ENCODE results near the gene SREK1.
"Not testable (repeated sequence)": the region's sequence is repeated elsewhere in the genome, so short reads cannot be mapped to it uniquely, and the experiment has no call there.

Gene SREK1

DNA sequence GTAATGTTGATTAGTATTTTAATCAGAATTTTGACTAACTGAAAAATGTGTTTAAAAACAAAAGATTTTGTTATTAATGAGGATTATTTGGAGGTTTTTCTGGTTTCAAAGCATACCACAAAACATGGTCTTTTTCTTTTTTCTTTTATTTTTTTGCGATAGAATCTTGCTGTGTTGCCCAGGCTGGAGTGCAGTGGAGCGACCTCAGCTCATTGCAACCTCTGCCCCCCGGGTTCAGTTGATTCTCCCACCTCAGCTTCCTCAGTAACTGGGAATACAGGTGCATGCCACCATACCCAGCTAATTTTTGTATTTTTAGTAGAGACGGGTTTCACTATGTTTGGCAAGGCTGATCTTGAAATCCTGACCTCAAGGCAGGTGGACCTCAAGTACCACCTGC lies 24.1 kb downstream of the SREK1 start:
- no peak for FAIRE-seq

- no peak for FAIRE-seq
These were observed 25.4 kb downstream of the SREK1 start for GRCh38 chr5:66169534-66169933.

- FAIRE-seq = no peak
These were observed 26.3 kb downstream of the SREK1 start for GRCh38 chr5:66170195-66170919.

GRCh38 chr5:66171349-66172344 lies 27.5 kb downstream of the SREK1 start:
- FAIRE-seq = peak; percentile 95

DNA sequence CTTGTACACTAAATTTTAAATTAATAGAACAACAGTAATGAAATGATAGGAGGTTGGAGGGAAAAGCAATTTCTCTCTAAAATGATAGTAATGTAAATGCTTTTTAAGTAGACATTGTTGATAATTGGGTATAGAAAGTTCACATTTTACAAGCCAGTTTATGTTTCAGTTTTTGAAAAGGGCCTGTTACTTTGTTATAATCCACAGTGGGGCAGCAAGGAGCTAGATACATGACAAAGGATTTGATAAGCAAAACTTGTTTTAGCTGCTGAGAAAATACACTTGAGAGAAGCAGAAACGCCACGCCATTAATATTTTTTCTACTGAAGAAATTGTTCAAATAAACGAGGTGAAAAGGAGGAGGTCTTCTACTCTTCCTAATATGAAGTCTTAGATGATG lies 30.2 kb downstream of the SREK1 start:
- peak; percentile 77 for FAIRE-seq

- FAIRE-seq = no peak
These were observed 34.7 kb downstream of the SREK1 start for GRCh38 chr5:66178799-66179198.

- no peak for FAIRE-seq
These were observed 35.4 kb downstream of the SREK1 start for GRCh38 chr5:66179297-66180051.

DNA sequence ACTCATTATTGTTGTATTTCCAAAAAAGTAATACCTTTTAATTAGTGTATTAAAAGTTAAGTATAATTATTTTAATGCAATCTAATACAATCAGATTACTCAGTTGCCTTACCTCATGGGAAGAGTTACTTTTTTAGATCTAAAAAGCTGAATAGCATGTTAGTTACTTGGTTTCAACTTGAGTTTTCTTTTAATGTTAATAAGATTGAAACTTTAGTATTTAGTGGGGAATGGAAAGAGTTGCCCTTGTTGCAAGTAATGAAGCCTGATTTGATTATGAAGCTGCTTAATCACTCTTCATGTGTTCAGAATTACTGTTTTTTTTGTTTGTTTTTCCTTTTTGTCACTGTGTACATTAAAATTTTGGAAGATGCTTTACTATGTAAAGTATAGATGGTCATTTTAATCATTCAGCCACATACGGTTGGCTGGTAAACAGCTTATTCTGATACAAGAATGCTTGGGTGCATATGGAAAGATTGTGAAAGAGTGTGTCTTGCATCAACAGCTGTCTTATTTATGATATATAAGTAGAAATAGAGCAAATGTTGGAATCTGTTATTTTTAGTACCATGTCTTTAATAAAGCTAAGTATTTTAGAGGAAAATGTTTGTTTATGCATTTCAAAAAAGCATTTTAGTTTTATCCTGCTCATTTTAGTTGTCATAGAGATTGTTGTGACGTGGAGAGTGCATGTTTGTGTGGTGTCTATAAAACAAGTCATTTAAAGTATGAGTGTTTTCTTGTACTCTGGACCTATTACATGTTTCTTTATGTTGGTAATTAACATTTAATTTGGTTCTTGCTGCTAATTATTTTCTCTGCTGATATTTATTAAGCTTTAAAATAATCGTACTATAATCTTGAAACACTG lies 36.4 kb downstream of the SREK1 start:
- FAIRE-seq = no peak

DNA sequence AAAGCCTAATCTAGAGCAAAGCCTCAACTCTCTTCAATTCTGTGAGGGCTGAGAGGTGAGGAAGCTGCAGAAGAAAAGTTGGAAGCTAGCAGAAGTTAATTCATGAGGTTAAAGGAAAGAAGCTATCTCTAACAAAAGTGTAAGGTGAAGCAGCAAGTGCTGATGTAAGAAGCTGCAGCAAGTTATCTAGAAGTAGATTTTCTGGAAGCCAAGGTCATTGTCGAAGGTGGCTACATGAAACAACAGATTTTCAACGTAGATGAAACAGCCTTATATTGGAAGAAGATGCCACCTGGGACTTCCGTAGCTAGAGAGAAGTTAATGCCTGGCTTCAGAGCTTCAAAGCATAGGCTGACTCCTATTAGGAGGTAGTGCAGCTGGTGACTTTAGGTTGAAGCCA lies 42.0 kb downstream of the SREK1 start:
- FAIRE-seq = no peak

- no peak for FAIRE-seq
These were observed 49.3 kb downstream of the SREK1 start for GRCh38 chr5:66193419-66193818.

DNA sequence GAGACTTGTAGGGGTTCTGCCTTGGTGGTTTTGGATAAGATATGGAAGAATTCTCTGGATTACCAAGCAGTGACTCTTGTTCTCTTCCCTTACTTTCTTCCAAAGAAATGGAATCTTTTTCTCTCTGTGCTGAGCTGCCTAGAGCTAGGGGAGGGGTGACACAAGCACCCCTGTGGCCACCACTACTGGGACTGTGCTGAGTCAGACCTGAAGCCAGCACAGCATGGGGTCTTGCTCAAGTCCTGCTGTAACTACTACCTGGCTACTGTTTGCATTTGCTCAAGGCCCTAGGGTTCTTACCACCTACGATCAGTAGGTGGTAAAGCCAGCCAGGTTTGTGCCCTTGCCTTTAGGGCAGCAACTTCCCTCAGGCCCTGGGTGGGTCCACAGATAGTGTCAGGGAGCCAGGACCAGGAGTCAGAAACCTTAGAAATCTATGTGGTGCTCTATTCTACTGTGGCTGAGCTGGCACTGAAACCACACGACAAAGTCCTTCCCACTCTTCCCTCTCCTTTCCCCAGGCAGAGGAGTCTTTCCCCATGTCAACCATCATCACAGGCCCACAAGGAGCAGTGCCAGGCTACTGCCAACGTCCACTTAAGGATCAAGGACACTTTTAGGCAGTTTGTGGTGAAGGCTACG lies 53.8 kb downstream of the SREK1 start:
- no peak for FAIRE-seq

DNA sequence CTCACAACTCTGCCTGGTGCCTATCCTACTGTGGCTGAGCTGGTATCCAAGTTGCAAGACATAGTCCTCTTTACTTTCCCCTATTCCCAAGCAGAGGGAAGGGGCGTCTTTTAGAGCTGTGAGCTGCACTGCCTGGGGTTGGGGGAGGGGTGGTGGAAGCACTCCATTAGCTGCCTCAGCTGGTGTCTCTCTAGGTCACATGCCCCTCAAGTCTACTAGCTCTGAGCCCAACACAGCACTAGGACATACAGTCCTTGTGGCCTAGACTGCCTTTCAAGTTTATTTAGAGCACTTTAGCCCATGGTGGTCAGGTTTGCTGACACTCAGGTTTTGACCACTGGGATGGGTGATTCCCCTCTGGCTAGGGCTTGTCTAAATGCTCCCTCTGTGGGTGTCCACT lies 54.7 kb downstream of the SREK1 start:
- no peak for FAIRE-seq

DNA sequence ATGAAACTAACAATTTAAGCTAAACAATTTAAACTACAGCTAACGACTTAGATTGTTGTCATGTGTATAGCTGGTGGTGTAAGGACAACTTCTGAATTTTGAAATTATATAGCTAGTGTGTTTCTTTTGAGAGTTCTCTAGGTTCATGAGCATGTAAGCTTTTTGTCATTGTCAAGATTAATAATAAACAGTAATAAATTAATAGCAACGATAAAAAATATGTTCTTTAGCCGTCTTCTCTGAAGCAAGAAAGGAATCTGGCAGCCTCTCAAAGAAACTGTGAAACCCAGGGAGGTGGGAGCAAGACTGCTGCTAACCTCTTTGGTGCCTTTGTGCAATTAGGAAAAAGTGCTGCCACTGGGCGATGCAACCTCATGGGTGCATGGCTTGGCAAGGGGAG lies 59.4 kb downstream of the SREK1 start:
- FAIRE-seq = no peak

DNA sequence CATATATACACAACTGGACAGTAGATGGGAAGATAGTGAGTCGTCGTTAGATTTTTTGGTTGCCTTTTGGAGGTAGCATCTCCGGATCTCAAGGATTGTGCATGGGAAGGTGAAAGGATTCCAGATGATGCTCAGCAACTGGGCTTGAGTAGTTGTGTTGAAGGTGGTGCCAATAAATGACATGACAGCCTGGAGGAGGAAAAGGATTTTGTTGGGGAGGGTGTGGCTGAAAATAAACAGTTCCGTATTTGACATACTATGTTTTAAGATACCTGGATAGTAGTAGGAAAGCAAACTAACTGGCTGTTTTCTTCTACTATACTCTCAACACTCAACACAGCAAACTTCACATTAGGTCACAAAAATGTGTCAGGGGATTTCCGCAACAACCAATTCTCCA lies 62.4 kb downstream of the SREK1 start:
- FAIRE-seq = no peak

- FAIRE-seq = no peak
These were observed 63.9 kb downstream of the SREK1 start for GRCh38 chr5:66207800-66208561.

- no peak for FAIRE-seq
These were observed 65.2 kb downstream of the SREK1 start for GRCh38 chr5:66209350-66209749.

DNA sequence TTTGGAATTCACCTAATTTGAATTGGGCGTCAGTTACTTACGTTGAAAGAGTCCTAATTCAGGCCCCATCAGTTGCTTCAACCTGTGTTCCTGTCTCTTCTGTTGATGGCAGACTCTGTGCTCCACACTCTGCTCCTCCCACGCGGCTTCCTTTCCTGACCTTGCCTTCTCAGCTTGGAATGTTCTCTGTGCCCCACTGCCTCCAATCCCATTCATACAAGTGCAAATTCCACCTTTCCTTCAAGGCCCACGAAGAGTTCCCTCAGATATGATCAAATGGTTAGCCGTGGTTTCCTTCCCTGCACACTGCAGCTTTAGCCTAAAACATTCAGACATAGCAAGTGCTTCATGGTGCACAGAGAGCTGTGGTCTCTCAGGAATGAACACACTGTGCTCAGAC lies 65.7 kb downstream of the SREK1 start:
- FAIRE-seq = no peak

- FAIRE-seq = no peak
These were observed 69.4 kb downstream of the SREK1 start for GRCh38 chr5:66213533-66213932.

GRCh38 chr5:66222455-66222854 lies 78.4 kb downstream of the SREK1 start:
- no peak for FAIRE-seq

DNA sequence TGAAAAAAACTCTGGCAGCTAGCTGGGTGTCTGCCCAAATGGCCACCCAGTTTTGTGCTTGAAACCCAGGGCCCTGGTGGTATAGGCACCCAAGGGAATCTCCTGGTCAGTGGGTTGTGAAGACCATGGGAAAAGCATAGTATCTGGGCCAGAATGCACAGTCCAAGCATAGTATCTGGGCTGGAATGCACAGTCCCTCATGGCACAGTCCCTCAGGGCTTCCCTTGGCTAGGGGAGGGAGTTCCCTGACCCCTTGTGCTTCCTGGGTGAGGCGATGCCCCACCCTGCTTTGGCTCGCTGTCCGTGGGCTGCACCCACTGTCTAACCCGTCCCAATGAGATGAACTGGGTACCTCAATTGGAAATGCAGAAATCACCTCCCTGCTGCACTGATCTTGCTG lies 78.8 kb downstream of the SREK1 start:
- FAIRE-seq = not testable (repeated sequence)

DNA sequence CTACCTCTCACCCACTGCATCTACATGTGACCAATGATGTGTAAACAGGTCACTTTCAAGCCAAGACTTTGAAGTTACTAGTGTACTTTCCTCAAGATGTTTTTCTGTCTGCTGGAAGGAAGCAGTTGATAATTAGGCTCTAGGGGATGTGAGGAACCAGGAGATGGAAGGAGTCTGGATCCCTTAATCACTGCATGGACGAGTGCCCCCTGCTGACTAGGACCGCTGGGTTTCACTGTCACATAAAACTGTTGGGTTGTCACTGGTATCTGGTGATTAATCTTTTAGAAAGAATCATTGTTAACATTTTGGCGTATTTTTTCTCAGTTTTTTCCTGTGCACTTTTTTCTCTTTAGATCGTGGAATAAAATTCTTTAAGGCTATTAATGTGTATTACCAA lies 79.5 kb downstream of the SREK1 start:
- FAIRE-seq = no peak

Data from A204.1 (cell line).